Upper lobe of left lung (tissue), 6 donors: ENCODE results near the gene FAM83F. TPM values are rescaled to one million over a fixed set of nuclear protein-coding genes. Genes with fewer than 3 reads are reported as not detected.
A peak's percentile ranks its signal among the peaks of the same experiment; 100 is the strongest.
"Not testable (repeated sequence)": the region's sequence is repeated elsewhere in the genome, so short reads cannot be mapped to it uniquely, and the experiment has no call there.

ENCODE experiments used
- ATAC-seq, 2 donors: fragments of 200-7000 bp; cut with Tn5 transposase; one replicate each; pipeline ENCODE4 v1.9.1; 2022; ENCODE audit warnings: mild to moderate bottlenecking in 2 of 2, moderate library complexity in 2 of 2; ENCODE audit not compliant: low FRiP score in 2 of 2
- DNase-seq, 2 donors: peaks; one replicate each; pipeline ENCODE4 v3.0.0-alpha.2; 2019 to 2020
- H3K27ac ChIP-seq, 4 donors: fragments of 200-600 bp; sonication (generic); one replicate each; pipeline ENCODE4 v1.5.1; 2016 to 2019
- H3K27me3 ChIP-seq, 4 donors: fragments of 200-600 bp; sonication (generic); one replicate each; pipeline ENCODE4 v1.5.1; 2017 to 2019
- H3K36me3 ChIP-seq, 4 donors: fragments of 200-600 bp; sonication (generic); one replicate each; pipeline ENCODE4 v1.5.1; 2016 to 2019
- H3K4me1 ChIP-seq, 4 donors: fragments of 200-600 bp; sonication (generic); one replicate each; pipeline ENCODE4 v1.5.1; 2018 to 2019
- H3K4me3 ChIP-seq, 4 donors: fragments of 200-600 bp; sonication (generic); one replicate each; pipeline ENCODE4 v1.5.1; 2017 to 2019; ENCODE audit warnings: mild to moderate bottlenecking in 2 of 4, moderate library complexity in 1 of 4
- H3K9me3 ChIP-seq, 4 donors: fragments of 200-600 bp; sonication (generic); one replicate each; pipeline ENCODE4 v1.5.1; 2018 to 2019
- EP300 ChIP-seq, 4 donors: sonication (generic); formaldehyde crosslinking; IDR thresholded peaks; one replicate each; pipeline ENCODE4 v1.5.1; 2017; ENCODE audit warnings: antibody characterized with exemption in 4 of 4, control low read depth in 2 of 4
- POLR2A ChIP-seq, 4 donors: fragments of 450-650 bp; IDR thresholded peaks; one replicate each; pipeline ENCODE4 v1.5.1; 2016 to 2017; ENCODE audit warnings: antibody characterized with exemption in 4 of 4, mild to moderate bottlenecking in 2 of 4
- POLR2AphosphoS5 ChIP-seq, 2 donors: sonication (generic); formaldehyde crosslinking; IDR thresholded peaks; one replicate each; pipeline ENCODE4 v1.5.1; 2017; ENCODE audit warnings: antibody characterized with exemption in 2 of 2
- whole genome bisulfite sequencing, 2 donors: methylation state at CpG; one replicate each; pipeline ENCODE4 v1.1.5; 2017 to 2018; 5-methylcytosine and 5-hydroxymethylcytosine counted together
- total RNA-seq, 6 donors: library from RNA; depleted of rRNA in 4 of 6; stranded (reverse); fragments of >200 nt in 4 of 6; gene quantifications; one replicate each; pipeline versions ENCODE4 v1.1.0 to v1.2.1, GENCODE V29; 2016 to 2021
- TF ChIP-seq, protein P1 (sequence below), 6 experiments: fragments of 450-650 bp in 4 of 6; fragments of 200-600 bp in 2 of 6; sonication (generic) in 2 of 6; IDR thresholded peaks; one replicate each; pipeline ENCODE4 v1.5.1; 2016 to 2019; ENCODE audit warnings: antibody characterized with exemption in 6 of 6
- donor health status: DM: no; HTN: no; CAD: no; lungs with moderate emphysema.
- donor health status: DM: no; HTN: yes; CAD: no; lungs with severe emphysema.

Gene FAM83F
- total RNA-seq, 6 donors from 2014 or later: 0.23 to 2.8 (median 0.67) TPM

DNA sequence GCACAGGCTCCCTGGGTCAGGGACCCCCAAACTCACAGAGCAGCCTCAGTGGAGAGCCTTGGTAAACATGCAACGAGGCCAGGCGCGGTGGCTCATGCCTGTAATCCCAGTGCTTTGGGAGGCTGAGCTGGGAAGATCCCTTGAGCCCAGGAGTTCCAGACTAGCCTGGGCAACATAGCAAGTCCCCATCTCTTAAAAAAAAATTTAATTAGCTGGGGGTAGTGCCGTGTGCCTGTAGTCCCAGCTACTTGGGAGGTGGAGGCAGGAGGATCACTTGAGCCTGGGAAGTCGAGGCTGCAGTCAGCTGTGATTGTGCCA is 30.3 kb downstream of the FAM83F start:
- not testable (repeated sequence) for ATAC-seq, H3K4me3 ChIP-seq, H3K36me3 ChIP-seq, H3K9me3 ChIP-seq, H3K4me1 ChIP-seq, H3K27me3 ChIP-seq, DNase-seq, H3K27ac ChIP-seq
- 31 to 43% methylated on average over 2 to 5 of the region's 5 CpGs for WGBS, 2 donors
- TF ChIP-seq, protein P1, sequence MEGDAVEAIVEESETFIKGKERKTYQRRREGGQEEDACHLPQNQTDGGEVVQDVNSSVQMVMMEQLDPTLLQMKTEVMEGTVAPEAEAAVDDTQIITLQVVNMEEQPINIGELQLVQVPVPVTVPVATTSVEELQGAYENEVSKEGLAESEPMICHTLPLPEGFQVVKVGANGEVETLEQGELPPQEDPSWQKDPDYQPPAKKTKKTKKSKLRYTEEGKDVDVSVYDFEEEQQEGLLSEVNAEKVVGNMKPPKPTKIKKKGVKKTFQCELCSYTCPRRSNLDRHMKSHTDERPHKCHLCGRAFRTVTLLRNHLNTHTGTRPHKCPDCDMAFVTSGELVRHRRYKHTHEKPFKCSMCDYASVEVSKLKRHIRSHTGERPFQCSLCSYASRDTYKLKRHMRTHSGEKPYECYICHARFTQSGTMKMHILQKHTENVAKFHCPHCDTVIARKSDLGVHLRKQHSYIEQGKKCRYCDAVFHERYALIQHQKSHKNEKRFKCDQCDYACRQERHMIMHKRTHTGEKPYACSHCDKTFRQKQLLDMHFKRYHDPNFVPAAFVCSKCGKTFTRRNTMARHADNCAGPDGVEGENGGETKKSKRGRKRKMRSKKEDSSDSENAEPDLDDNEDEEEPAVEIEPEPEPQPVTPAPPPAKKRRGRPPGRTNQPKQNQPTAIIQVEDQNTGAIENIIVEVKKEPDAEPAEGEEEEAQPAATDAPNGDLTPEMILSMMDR (IDR thresholded peaks at IDR 0.05): peak in 1 of 6 experiments; percentile 5

DNA sequence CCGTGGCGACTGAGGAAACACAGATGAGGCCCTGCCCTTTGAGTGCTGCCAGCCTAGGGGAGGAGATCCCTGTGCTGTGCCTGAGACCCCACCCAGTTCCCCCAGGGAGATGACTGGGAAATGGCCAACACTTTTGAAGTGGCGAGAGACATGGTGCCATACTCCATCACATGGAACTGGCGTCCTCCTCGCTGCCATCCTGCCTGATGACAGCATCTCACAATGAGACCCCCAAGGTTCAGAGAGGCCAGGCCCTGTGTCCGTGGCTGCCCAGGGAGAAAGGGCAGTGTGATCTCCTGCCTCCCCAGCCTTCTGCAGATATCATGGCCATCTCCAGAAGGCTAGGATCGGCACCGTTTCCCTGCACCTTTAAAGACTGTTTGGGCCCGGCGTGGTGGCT is 31.1 kb downstream of the FAM83F start:
- H3K9me3 ChIP-seq: no peaks in the 10 kb centered on the region
- no peak for ATAC-seq
- H3K4me3 ChIP-seq: no peak overlapping the region
- TF ChIP-seq, protein P1 (IDR thresholded peaks at IDR 0.05): no peak
- TF ChIP-seq POLR2A (IDR thresholded peaks at IDR 0.05) (no peak), EP300 (IDR thresholded peaks at IDR 0.05) (no peak), POLR2AphosphoS5 (IDR thresholded peaks at IDR 0.05) (no peak)
- no peak for DNase-seq
- peaks cover 5 to 8% (median 6%) of the 10 kb centered on the region in 4 donors for H3K4me1 ChIP-seq
- H3K27ac ChIP-seq: no peak overlapping the region
- no peaks in the 10 kb centered on the region for H3K36me3 ChIP-seq
- no peaks in the 10 kb centered on the region for H3K27me3 ChIP-seq
- 87 to 92% methylated on average over 10 of the region's 10 CpGs for WGBS, 2 donors

DNA sequence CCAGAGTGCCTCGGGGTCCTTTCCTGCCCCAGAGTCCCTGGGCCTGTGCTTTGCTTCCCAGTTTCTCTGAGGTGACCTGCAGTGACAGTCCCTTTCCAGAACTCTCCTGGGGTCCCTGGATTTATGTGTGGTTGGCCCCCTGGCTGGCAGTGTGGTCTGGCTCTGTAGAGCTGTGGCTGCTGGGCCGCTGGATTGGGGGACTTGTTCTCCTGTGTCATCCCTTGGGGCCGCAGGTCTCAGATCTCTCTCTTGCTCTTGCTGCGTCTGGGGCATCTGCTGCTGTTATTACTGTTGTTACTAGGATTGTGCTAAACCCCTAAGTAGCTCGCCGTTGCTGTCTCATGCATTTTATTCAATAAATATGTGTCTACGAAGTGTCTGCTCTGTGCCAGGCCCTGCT is 31.9 kb downstream of the FAM83F start:
- ATAC-seq (no peak), DNase-seq (no peak)
- WGBS, 2 donors: 89 to 94% methylated on average over 7 of the region's 7 CpGs
- H3K27ac ChIP-seq: no peak overlapping the region
- H3K27me3 ChIP-seq: no peaks in the 10 kb centered on the region
- TF ChIP-seq POLR2AphosphoS5 (IDR thresholded peaks at IDR 0.05) (no peak), POLR2A (IDR thresholded peaks at IDR 0.05) (no peak), EP300 (IDR thresholded peaks at IDR 0.05) (no peak)
- TF ChIP-seq, protein P1 (IDR thresholded peaks at IDR 0.05): no peak
- no peak overlapping the region for H3K4me3 ChIP-seq
- H3K9me3 ChIP-seq: no peaks in the 10 kb centered on the region
- H3K36me3 ChIP-seq: no peaks in the 10 kb centered on the region
- peaks cover 5 to 8% (median 6%) of the 10 kb centered on the region in 4 donors for H3K4me1 ChIP-seq

GRCh38 chr22:40027191-40028097 is 32.7 kb downstream of the FAM83F start:
- DNase-seq (peak in 1 of 2 donors; percentile 56), ATAC-seq (no peak)
- H3K36me3 ChIP-seq: no peaks in the 10 kb centered on the region
- no peaks in the 10 kb centered on the region for H3K9me3 ChIP-seq
- no peaks in the 10 kb centered on the region for H3K27me3 ChIP-seq
- H3K27ac ChIP-seq: no peak overlapping the region
- 79 to 82% methylated on average over 14 to 21 of the region's 21 CpGs for whole genome bisulfite sequencing, 2 donors
- TF ChIP-seq POLR2AphosphoS5 (IDR thresholded peaks at IDR 0.05) (no peak), EP300 (IDR thresholded peaks at IDR 0.05) (no peak)
- TF ChIP-seq, protein P1 (IDR thresholded peaks at IDR 0.05): no peak
- peaks cover 5 to 8% (median 6%) of the 10 kb centered on the region in 4 donors for H3K4me1 ChIP-seq
- H3K4me3 ChIP-seq: no peak overlapping the region

GRCh38 chr22:40028098-40028425 is 33.3 kb downstream of the FAM83F start:
- Histone ChIP-seq H3K27me3 (no peaks in the 10 kb centered on the region), H3K9me3 (no peaks in the 10 kb centered on the region), H3K27ac (no peak overlapping the region), H3K4me1 (peaks cover 5 to 8% (median 6%) of the 10 kb centered on the region in 4 donors), H3K36me3 (no peaks in the 10 kb centered on the region), H3K4me3 (no peak overlapping the region)
- DNase-seq: peak in 1 of 2 donors; percentile 54
- no peak for TF ChIP-seq POLR2AphosphoS5 (IDR thresholded peaks at IDR 0.05)
- TF ChIP-seq POLR2A (IDR thresholded peaks at IDR 0.05): no peak
- TF ChIP-seq, protein P1 (IDR thresholded peaks at IDR 0.05): no peak
- no peak for TF ChIP-seq EP300 (IDR thresholded peaks at IDR 0.05)
- no peak for ATAC-seq
- 83 to 97% methylated on average over 6 of the region's 6 CpGs for WGBS, 2 donors
